GM12801 (cell line): Measurements from ENCODE around the gene NCLN.

Experiments used
- CTCF ChIP-seq: IDR thresholded peaks from one replicate; pipeline ENCODE4 v1.5.1; 2011; ENCODE audit warnings: control low read depth; ENCODE audit not compliant: insufficient read length; ENCODE audit errors: extremely low read depth

Gene NCLN

GRCh38 chr19:3233831-3234230 lies 48.1 kb downstream of the NCLN start:
- no peak for TF ChIP-seq CTCF

GRCh38 chr19:3234800-3235199 lies 49.1 kb downstream of the NCLN start:
- TF ChIP-seq CTCF: no peak

GRCh38 chr19:3236272-3236671 lies 50.5 kb downstream of the NCLN start:
- no peak for TF ChIP-seq CTCF

GRCh38 chr19:3238066-3238561 lies 52.4 kb downstream of the NCLN start:
- TF ChIP-seq CTCF: no peak

GRCh38 chr19:3239367-3239766 lies 53.6 kb downstream of the NCLN start:
- TF ChIP-seq CTCF: no peak

GRCh38 chr19:3243819-3244700 lies 58.3 kb downstream of the NCLN start:
- no peak for TF ChIP-seq CTCF

GRCh38 chr19:3245050-3245449 lies 59.3 kb downstream of the NCLN start:
- no peak for TF ChIP-seq CTCF
